Measurements from ENCODE around the gene C5.

DNA sequence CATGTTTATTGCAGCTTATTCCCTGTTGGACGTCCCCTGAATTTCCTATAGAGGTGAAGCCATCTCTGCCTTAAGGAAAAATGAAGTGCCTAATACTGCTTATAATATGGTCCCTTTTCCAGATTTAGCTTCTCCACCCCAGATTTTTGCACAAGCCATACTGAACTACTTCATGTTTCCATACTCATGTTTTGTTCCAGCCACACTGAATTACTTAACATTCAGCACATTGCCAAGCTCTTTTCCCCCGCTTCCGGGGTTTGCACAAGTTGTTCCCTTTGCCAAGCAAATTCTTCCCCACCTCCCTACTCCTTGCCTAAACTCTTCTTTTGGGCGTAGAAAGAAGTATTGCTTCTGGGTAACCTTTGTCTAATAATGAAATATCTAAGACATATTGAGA, 23.0 kb upstream of the C5 start:
- TF ChIP-seq, protein P1, sequence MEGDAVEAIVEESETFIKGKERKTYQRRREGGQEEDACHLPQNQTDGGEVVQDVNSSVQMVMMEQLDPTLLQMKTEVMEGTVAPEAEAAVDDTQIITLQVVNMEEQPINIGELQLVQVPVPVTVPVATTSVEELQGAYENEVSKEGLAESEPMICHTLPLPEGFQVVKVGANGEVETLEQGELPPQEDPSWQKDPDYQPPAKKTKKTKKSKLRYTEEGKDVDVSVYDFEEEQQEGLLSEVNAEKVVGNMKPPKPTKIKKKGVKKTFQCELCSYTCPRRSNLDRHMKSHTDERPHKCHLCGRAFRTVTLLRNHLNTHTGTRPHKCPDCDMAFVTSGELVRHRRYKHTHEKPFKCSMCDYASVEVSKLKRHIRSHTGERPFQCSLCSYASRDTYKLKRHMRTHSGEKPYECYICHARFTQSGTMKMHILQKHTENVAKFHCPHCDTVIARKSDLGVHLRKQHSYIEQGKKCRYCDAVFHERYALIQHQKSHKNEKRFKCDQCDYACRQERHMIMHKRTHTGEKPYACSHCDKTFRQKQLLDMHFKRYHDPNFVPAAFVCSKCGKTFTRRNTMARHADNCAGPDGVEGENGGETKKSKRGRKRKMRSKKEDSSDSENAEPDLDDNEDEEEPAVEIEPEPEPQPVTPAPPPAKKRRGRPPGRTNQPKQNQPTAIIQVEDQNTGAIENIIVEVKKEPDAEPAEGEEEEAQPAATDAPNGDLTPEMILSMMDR (IDR thresholded peaks at IDR 0.05) = no peak
- TF ChIP-seq EP300 (IDR thresholded peaks at IDR 0.05; ENCODE audit: low read depth) (no peak), POLR2AphosphoS5 (IDR thresholded peaks at IDR 0.05) (peak in 1 of 3 donors; percentile 34)

All from transverse colon (tissue), 4 donors.